Neural progenitor cell (in vitro differentiated cells): ENCODE data around the gene UNC80. TPM values are rescaled to one million over a fixed set of nuclear protein-coding genes. Genes with fewer than 3 reads are reported as not detected.

ENCODE experiments used
- DNase-seq: peaks from one replicate; pipeline ENCODE4 v3.0.0-alpha.2; 2016; ENCODE audit warnings: low spot score
- H2AFZ ChIP-seq: fragments of 200-600 bp; sonication (generic); replicated peaks from 2 replicates; pipeline ENCODE4 v1.6.1; 2016; ENCODE audit warnings: antibody characterized with exemption
- H3F3A ChIP-seq: fragments of 200-600 bp; sonication (generic); 2 replicates; pipeline ENCODE4 v1.6.1; 2016; ENCODE audit warnings: antibody characterized with exemption, low read depth
- H3K27ac ChIP-seq: fragments of 200-600 bp; sonication (generic); 2 replicates; pipeline ENCODE4 v1.5.1; 2016; ENCODE audit warnings: mild to moderate bottlenecking
- H3K27me3 ChIP-seq: fragments of 200-600 bp; sonication (generic); 2 replicates; pipeline ENCODE4 v1.6.1; 2016; ENCODE audit warnings: mild to moderate bottlenecking, moderate library complexity
- H3K36me3 ChIP-seq: fragments of 200-600 bp; sonication (generic); 2 replicates; pipeline ENCODE4 v1.5.1; 2016
- H3K4me1 ChIP-seq: fragments of 200-600 bp; sonication (generic); 2 replicates; pipeline ENCODE4 v1.6.1; 2016; ENCODE audit warnings: mixed run types
- H3K4me2 ChIP-seq: fragments of 200-600 bp; sonication (generic); 2 replicates; pipeline ENCODE4 v1.6.1; 2016
- H3K4me3 ChIP-seq: fragments of 200-600 bp; sonication (generic); 2 replicates; pipeline ENCODE4 v1.5.1; 2016
- H3K79me2 ChIP-seq: fragments of 200-600 bp; sonication (generic); 2 replicates; pipeline ENCODE4 v1.6.1; 2016; ENCODE audit warnings: low read depth
- H3K9ac ChIP-seq: fragments of 200-600 bp; sonication (generic); 2 replicates; pipeline ENCODE4 v1.6.1; 2016
- H3K9me3 ChIP-seq: fragments of 200-600 bp; sonication (generic); 2 replicates; pipeline ENCODE4 v1.5.1; 2016; ENCODE audit warnings: low read depth
- H4K20me1 ChIP-seq: fragments of 200-600 bp; sonication (generic); 2 replicates; pipeline ENCODE4 v1.6.1; 2016; ENCODE audit warnings: low read depth
- H3K27ac Mint-ChIP-seq: 3 replicates; pipeline ENCODE4 v1.8.0; 2021; ENCODE audit warnings: mixed read lengths
- H3K27me3 Mint-ChIP-seq: 2 replicates; pipeline ENCODE4 v1.8.0; 2022; ENCODE audit warnings: low read depth, mild to moderate bottlenecking, inconsistent platforms, moderate library complexity, mixed read lengths; ENCODE audit not compliant: insufficient read depth
- H3K36me3 Mint-ChIP-seq: 3 replicates; pipeline ENCODE4 v1.8.0; 2021; ENCODE audit warnings: mixed read lengths
- H3K4me1 Mint-ChIP-seq: 3 replicates; pipeline ENCODE4 v1.8.0; 2021; ENCODE audit warnings: mixed read lengths
- H3K4me3 Mint-ChIP-seq: 3 replicates; pipeline ENCODE4 v1.8.0; 2021; ENCODE audit warnings: mild to moderate bottlenecking, moderate library complexity, mixed read lengths
- H3K9me3 Mint-ChIP-seq: 3 replicates; pipeline ENCODE4 v1.8.0; 2020; ENCODE audit warnings: mixed read lengths
- EZH2 ChIP-seq: fragments of 200-600 bp; sonication (generic); IDR thresholded peaks from 2 replicates; pipeline ENCODE4 v1.6.1; 2017; ENCODE audit warnings: antibody characterized with exemption, mild to moderate bottlenecking, moderate library complexity
- EZH2phosphoT487 ChIP-seq: fragments of 200-600 bp; sonication (generic); IDR thresholded peaks from 2 replicates; pipeline ENCODE4 v1.6.1; 2017; ENCODE audit warnings: antibody characterized with exemption
- total RNA-seq: library from RNA; depleted of rRNA; stranded (reverse); fragments of >200 nt; gene quantifications from 2 replicates; pipeline ENCODE4 v1.2.3, GENCODE V29; 2015; ENCODE audit warnings: low replicate concordance
- TF ChIP-seq, protein P1 (sequence below): fragments of 200-600 bp; sonication (generic); IDR thresholded peaks from 2 replicates; pipeline ENCODE4 v1.5.1; 2017; ENCODE audit warnings: antibody characterized with exemption, mild to moderate bottlenecking

The UNC80 gene
- total RNA-seq, 1 donor from 2014 or later: 1.9 TPM

DNA sequence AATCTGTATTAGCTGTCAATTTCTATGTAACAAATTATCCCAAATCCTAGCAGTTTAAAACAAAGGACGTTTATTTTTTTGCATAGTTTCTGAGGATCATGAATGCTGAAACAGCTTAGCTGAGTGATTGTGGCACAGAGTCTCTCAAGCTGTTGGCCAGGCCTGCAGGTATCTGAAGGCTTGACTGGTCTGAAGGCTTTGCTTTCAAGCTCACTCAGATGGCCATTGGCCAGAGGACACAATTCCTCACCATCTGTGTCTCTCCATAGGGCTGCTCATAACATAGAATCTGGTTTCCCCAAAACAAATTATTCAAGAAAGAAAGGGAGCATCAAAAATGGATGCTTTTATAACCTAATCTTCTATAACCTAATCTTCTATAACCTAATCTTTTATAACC lies 33.7 kb downstream of the UNC80 start:
- H3F3A ChIP-seq: no peaks in the 10 kb centered on the region
- no peaks in the 10 kb centered on the region for H3K9me3 ChIP-seq
- Mint-ChIP-seq H3K4me1 (peaks cover 10% of the 10 kb centered on the region), H3K36me3 (peaks cover 8% of the 10 kb centered on the region), H3K9me3 (peaks cover 15% of the 10 kb centered on the region), H3K4me3 (no peak overlapping the region), H3K27ac (no peak overlapping the region), H3K27me3 (peaks cover 2% of the 10 kb centered on the region)
- no peak overlapping the region for H3K9ac ChIP-seq
- H3K4me3 ChIP-seq: no peak overlapping the region
- H3K27me3 ChIP-seq: no peaks in the 10 kb centered on the region
- no peak overlapping the region for H3K4me2 ChIP-seq
- no peaks in the 10 kb centered on the region for H3K79me2 ChIP-seq
- H3K36me3 ChIP-seq: no peaks in the 10 kb centered on the region
- H3K27ac ChIP-seq: no peak overlapping the region
- H4K20me1 ChIP-seq: no peaks in the 10 kb centered on the region
- H3K4me1 ChIP-seq: no peaks in the 10 kb centered on the region
- TF ChIP-seq EZH2phosphoT487 (no peak), EZH2 (no peak)
- DNase-seq: no peak
- H2AFZ ChIP-seq: no peak overlapping the region

DNA sequence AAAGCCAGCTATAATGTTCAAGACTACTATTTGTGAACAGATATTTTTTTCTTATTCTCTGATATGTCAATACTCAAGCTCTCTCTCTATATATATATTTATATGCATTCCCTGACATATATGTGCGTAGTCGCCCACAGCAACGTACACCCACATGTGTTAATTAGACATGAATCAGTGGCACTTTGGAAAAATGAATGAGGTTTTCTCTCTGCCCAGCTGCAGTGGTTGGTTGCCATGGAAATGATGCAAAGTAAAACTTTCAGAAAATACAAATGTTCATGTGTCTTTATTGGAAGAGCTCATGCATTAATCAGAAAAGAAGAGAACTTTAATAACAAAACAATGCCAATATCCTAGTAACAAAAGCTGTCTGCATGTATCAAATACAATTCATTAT lies 34.7 kb downstream of the UNC80 start:
- peaks cover 10% of the 10 kb centered on the region for H3K9me3 Mint-ChIP-seq
- H3K27me3 Mint-ChIP-seq: peaks cover 2% of the 10 kb centered on the region
- H3K4me3 Mint-ChIP-seq: no peak overlapping the region
- TF ChIP-seq EZH2 (no peak), EZH2phosphoT487 (no peak)
- TF ChIP-seq, protein P1, sequence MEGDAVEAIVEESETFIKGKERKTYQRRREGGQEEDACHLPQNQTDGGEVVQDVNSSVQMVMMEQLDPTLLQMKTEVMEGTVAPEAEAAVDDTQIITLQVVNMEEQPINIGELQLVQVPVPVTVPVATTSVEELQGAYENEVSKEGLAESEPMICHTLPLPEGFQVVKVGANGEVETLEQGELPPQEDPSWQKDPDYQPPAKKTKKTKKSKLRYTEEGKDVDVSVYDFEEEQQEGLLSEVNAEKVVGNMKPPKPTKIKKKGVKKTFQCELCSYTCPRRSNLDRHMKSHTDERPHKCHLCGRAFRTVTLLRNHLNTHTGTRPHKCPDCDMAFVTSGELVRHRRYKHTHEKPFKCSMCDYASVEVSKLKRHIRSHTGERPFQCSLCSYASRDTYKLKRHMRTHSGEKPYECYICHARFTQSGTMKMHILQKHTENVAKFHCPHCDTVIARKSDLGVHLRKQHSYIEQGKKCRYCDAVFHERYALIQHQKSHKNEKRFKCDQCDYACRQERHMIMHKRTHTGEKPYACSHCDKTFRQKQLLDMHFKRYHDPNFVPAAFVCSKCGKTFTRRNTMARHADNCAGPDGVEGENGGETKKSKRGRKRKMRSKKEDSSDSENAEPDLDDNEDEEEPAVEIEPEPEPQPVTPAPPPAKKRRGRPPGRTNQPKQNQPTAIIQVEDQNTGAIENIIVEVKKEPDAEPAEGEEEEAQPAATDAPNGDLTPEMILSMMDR: no peak
- Histone ChIP-seq H3K79me2 (no peaks in the 10 kb centered on the region), H2AFZ (no peak overlapping the region), H3K27me3 (no peaks in the 10 kb centered on the region), H3K9me3 (no peaks in the 10 kb centered on the region), H3K4me2 (no peak overlapping the region), H4K20me1 (no peaks in the 10 kb centered on the region), H3K27ac (no peak overlapping the region), H3K9ac (no peak overlapping the region), H3K4me1 (no peaks in the 10 kb centered on the region), H3K36me3 (no peaks in the 10 kb centered on the region), H3K4me3 (no peak overlapping the region), H3F3A (no peaks in the 10 kb centered on the region)
- H3K4me1 Mint-ChIP-seq: peaks cover 10% of the 10 kb centered on the region
- no peak for DNase-seq
- H3K27ac Mint-ChIP-seq: no peak overlapping the region
- peaks cover 10% of the 10 kb centered on the region for H3K36me3 Mint-ChIP-seq

DNA sequence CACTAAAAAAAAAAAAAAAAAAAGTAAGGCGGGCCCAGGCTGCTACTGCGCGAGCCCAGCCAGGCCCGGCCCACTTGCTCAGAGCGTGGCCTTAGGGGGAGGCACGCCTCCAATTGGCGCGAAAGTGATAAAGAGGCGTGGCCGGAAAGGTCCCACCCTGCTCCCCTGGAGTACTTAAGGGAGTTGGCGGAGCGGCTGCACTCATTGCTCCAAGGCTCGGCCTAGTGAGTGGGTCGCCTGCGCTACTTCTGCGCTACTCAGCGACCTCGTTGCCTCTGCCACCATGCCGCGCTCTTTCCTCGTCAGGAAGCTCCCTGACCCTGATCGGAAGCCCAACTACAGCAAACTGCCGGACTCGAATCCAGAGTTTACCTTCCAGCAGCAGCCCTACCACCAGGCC lies 36.9 kb downstream of the UNC80 start:
- H3K36me3 Mint-ChIP-seq: peaks cover 10% of the 10 kb centered on the region
- H3K4me1 Mint-ChIP-seq: peaks cover 15% of the 10 kb centered on the region
- H3K27ac ChIP-seq: no peak overlapping the region
- TF ChIP-seq, protein P1: no peak
- TF ChIP-seq EZH2: no peak
- TF ChIP-seq EZH2phosphoT487: no peak
- H3K27ac Mint-ChIP-seq: no peak overlapping the region
- no peak overlapping the region for H3K4me3 ChIP-seq
- no peaks in the 10 kb centered on the region for H3K36me3 ChIP-seq
- no peak overlapping the region for H3K9ac ChIP-seq
- no peak for DNase-seq
- no peaks in the 10 kb centered on the region for H4K20me1 ChIP-seq
- H2AFZ ChIP-seq: no peak overlapping the region
- no peaks in the 10 kb centered on the region for H3K27me3 ChIP-seq
- no peaks in the 10 kb centered on the region for H3K9me3 ChIP-seq
- H3K4me2 ChIP-seq: no peak overlapping the region
- peaks cover 2% of the 10 kb centered on the region for H3K27me3 Mint-ChIP-seq
- H3F3A ChIP-seq: no peaks in the 10 kb centered on the region
- H3K4me3 Mint-ChIP-seq: no peak overlapping the region
- no peaks in the 10 kb centered on the region for H3K79me2 ChIP-seq
- peaks cover 8% of the 10 kb centered on the region for H3K4me1 ChIP-seq
- H3K9me3 Mint-ChIP-seq: peaks cover 10% of the 10 kb centered on the region

DNA sequence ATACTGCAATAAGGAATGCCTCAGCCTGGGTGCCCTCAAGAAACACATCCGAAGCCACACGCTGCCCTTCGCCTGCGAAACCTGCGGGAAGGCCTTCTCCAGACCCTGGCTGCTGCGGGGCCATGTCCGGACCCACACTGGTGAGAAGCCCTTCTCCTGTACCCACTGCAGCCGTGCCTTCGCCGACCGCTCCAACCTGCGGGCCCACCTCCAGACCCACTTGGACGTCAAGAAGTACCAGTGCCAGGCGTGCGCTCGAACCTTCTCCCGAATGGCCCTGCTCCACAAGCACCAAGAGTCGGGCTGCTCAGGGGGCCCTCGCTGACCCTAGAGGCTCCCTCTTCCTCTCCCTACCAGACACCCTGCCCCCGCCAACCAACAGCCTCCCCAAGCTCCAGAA lies 37.6 kb downstream of the UNC80 start:
- no peaks in the 10 kb centered on the region for H4K20me1 ChIP-seq
- H2AFZ ChIP-seq: no peak overlapping the region
- H3K4me3 ChIP-seq: no peak overlapping the region
- H3K79me2 ChIP-seq: no peaks in the 10 kb centered on the region
- H3K4me1 Mint-ChIP-seq: peaks cover 16% of the 10 kb centered on the region
- H3K27ac ChIP-seq: no peak overlapping the region
- no peak overlapping the region for H3K4me2 ChIP-seq
- no peaks in the 10 kb centered on the region for H3K27me3 ChIP-seq
- DNase-seq: no peak
- H3K36me3 ChIP-seq: no peaks in the 10 kb centered on the region
- H3K4me3 Mint-ChIP-seq: no peak overlapping the region
- H3K9me3 ChIP-seq: no peaks in the 10 kb centered on the region
- H3K27me3 Mint-ChIP-seq: peaks cover 2% of the 10 kb centered on the region
- H3F3A ChIP-seq: no peaks in the 10 kb centered on the region
- H3K27ac Mint-ChIP-seq: no peak overlapping the region
- TF ChIP-seq, protein P1: no peak
- TF ChIP-seq EZH2phosphoT487 (no peak), EZH2 (no peak)
- H3K4me1 ChIP-seq: peaks cover 10% of the 10 kb centered on the region
- H3K9me3 Mint-ChIP-seq: peaks cover 10% of the 10 kb centered on the region
- peaks cover 10% of the 10 kb centered on the region for H3K36me3 Mint-ChIP-seq
- no peak overlapping the region for H3K9ac ChIP-seq
